A204.1 (cell line): ENCODE data around the gene RPS15A.
"Not testable (repeated sequence)": the region's sequence is repeated elsewhere in the genome, so short reads cannot be mapped to it uniquely, and the experiment has no call there.

Experiments used
- FAIRE-seq: peaks from 2 replicates; lab custom pipeline; 2012; peaks lifted over from hg19 to GRCh38; lab: Jason Lieb, UNC

RPS15A gene

GRCh38 chr16:18796377-18796776 lies 6.2 kb upstream of the RPS15A start:
- FAIRE-seq = no peak

- FAIRE-seq = no peak
These were observed 2.8 kb upstream of the RPS15A start for GRCh38 chr16:18792836-18793433.

DNA sequence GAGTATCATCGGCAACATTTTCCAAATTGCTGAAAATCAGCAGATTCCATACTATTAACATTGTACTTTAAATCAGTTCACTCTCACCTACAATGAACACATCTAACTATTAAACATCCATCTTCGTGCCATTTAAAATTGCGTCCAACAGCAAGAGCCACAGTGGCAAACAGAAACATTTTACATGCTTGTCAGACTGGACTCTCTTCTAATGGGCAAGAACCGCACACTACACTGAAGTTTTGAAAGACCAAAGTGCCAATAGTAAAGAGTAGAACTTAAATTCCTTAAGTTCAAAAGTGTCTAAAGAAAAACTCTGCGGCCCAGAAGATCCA lies 652 bp downstream of the RPS15A start:
- no peak for FAIRE-seq

GRCh38 chr16:18788828-18789514 lies 1.2 kb downstream of the RPS15A start:
- no peak for FAIRE-seq

DNA sequence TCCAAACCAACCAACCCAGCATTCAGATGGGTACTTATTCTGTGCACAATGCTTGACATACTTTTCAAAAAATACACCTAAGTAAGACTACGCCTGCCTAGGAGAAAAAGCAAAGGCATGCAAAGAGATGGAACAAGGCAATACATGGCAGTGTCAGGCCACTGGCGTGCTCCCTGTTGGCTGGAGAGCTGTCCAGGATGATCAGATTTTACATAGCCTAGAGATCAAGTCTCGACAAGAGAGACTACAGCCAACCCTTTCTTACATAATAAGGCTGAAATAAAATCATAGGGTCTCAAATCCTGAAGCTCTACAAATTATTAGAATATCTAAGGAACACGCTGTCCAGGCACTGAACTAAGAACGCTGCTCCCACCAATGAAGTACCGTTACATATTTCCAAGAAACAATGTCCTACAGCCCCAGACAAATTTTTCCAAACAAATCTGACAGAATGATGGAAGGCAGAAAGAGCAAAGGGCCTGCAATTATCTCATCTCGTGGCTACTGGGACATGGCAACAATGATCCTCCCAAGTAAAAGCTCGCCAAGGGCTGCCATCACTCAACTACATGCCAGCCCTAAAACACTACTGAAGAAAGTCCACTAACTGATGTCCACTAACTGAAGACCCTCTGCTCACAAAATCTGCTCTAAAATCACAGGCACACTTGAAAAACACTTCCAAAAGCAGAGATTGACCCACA lies 5.1 kb downstream of the RPS15A start:
- FAIRE-seq = no peak

- FAIRE-seq = no peak
These were observed 6.4 kb downstream of the RPS15A start for GRCh38 chr16:18783430-18784341.

- FAIRE-seq = no peak
These were observed 7.3 kb downstream of the RPS15A start for GRCh38 chr16:18782697-18783429.

- not testable (repeated sequence) for FAIRE-seq
These were observed 8.9 kb downstream of the RPS15A start for GRCh38 chr16:18781232-18781631.

GRCh38 chr16:18780460-18781026 lies 9.6 kb downstream of the RPS15A start:
- not testable (repeated sequence) for FAIRE-seq

DNA sequence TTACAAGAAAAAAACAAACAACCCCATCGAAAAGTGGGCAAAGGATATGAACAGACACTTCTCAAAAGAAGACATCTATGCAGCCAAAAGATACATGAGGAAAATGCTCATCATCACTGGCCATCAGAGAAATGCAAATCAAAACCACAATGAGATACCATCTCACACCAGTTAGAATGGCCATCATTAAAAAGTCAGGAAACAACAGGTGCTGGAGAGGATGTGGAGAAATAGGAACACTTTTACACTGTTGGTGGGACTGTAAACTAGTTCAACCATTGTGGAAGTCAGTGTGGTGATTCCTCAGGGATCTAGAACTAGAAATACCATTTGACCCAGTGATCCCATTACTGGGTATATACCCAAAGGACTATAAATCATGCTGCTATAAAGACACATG lies 12.5 kb downstream of the RPS15A start:
- not testable (repeated sequence) for FAIRE-seq

GRCh38 chr16:18776334-18776733 lies 13.8 kb downstream of the RPS15A start:
- FAIRE-seq = not testable (repeated sequence)

- not testable (repeated sequence) for FAIRE-seq
These were observed 15.5 kb downstream of the RPS15A start for GRCh38 chr16:18774651-18775050.

DNA sequence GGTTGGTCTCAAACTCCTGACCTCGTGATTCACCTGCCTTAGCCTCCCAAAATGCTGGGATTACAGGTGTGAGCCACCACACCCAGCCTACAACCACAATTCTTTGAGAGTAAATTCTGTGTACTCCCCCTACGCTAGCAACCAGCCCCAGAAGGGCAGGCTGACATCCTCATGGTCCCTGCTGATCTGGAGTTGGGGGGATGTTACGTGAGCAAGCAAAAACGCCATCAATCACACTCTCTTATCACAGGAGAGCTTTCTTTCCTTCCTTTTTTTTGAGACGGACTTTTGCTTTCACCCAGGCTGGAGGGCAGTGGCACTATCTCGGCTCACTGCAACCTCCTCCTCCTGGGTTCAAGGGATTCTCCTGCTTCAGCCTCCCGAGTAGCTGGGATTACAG lies 18.0 kb downstream of the RPS15A start:
- FAIRE-seq = not testable (repeated sequence)

DNA sequence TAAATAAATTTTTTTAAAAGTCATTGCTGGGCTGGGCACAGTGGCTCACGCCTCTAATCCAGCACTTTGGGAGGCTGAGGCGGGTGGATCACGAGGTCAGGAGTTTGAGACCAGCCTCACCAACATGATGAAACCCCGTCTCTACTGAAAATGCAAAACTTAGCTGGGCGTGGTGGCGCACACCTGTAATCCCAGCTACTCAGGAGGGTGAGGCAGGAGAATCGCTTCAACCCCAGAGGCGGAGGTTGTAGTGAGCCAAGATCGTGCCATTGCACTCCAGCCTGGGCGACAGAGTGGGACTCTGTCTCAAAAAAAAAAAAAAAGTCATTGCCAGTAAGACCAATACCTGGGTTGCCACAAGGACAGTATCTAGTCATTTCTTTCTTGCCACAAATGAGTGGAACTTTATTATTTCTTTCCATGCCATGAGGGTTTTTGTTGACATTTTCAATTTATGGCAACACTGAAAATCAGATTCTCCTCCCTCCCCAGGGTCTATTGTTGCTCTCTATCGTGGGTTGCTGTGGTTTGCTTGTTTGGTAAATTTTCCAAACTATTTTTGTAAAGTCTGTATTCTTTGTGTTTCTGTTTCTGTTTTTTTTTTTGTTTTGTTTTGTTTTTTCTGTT lies 19.7 kb downstream of the RPS15A start:
- not testable (repeated sequence) for FAIRE-seq

GRCh38 chr16:18767217-18767616 lies 22.9 kb downstream of the RPS15A start:
- FAIRE-seq = not testable (repeated sequence)

GRCh38 chr16:18762713-18763112 lies 27.4 kb downstream of the RPS15A start:
- not testable (repeated sequence) for FAIRE-seq

DNA sequence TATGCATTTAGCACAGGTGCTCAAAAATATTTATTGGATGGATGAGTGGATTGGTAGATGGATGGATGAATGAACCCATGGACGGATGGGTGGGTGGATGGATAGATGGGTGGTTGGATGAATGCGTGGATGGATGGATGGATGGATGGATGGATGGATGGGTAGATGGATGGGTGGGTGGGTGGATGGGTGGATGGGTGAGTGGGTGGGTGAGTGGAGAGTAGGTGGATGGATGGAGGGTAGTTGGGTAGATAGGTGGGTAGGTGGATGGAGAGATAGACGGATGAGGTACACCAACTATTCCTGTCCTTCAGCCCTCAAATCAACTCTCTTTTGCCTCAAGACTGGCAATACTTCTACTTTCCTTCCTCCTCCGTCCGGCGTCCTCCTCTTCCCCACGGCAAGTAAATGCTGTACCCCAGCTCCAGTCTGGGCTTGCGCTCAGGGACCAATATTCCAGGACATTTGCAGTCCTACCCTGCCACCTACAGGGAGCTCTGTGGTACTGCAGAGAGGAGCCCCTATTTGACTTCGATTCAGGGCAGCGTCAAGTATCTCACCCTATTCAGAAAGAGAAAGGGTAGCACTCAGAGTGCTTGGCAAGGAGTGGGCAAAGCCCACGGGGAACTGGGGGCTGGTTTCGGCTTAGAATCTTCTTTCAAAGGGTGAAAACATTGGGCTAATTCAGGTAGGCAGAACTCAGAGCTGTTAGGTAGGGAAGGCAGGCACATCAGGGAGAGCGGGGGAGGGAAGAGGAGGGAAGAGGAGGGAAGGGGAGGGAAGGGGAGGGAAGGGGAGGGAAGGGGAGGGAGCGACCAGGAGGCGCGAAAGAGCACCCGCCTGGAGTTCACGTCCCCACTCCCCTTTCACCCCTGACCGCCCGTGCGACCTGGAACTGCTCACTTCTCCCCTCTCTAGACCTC lies 30.3 kb downstream of the RPS15A start:
- FAIRE-seq = peak; percentile 39

- not testable (repeated sequence) for FAIRE-seq
These were observed 32.0 kb downstream of the RPS15A start for GRCh38 chr16:18757960-18758660.

GRCh38 chr16:18756639-18757038 lies 33.5 kb downstream of the RPS15A start:
- not testable (repeated sequence) for FAIRE-seq
